ENCODE data around the gene NIPSNAP2.

Gene NIPSNAP2

GRCh38 chr7:55975988-55976633, 11.7 kb downstream of the NIPSNAP2 start:
- DNase-seq (ENCODE audit: low read depth): no peak
- no peak overlapping the region for H3K4me3 ChIP-seq (ENCODE audit: low read depth, low read length)
- no peak for TF ChIP-seq CTCF (IDR thresholded peaks at IDR 0.05; ENCODE audit: insufficient read depth, low read depth, low read length, missing control alignments)

- no peak for DNase-seq (ENCODE audit: low read depth)
- TF ChIP-seq CTCF (IDR thresholded peaks at IDR 0.05; ENCODE audit: insufficient read depth, low read depth, low read length, missing control alignments): no peak
- no peak overlapping the region for H3K4me3 ChIP-seq (ENCODE audit: low read depth, low read length)
Measured at GRCh38 chr7:55977831-55978230, 13.4 kb downstream of the NIPSNAP2 start.

- DNase-seq (ENCODE audit: low read depth): no peak
- TF ChIP-seq CTCF (IDR thresholded peaks at IDR 0.05; ENCODE audit: insufficient read depth, low read depth, low read length, missing control alignments): no peak
- H3K4me3 ChIP-seq (ENCODE audit: low read depth, low read length): no peak overlapping the region
Measured at GRCh38 chr7:55980266-55980665, 15.9 kb downstream of the NIPSNAP2 start.

GRCh38 chr7:55983537-55983936, 19.2 kb downstream of the NIPSNAP2 start:
- no peak for TF ChIP-seq CTCF (IDR thresholded peaks at IDR 0.05; ENCODE audit: insufficient read depth, low read depth, low read length, missing control alignments)
- no peak for DNase-seq (ENCODE audit: low read depth)
- no peak overlapping the region for H3K4me3 ChIP-seq (ENCODE audit: low read depth, low read length)

GRCh38 chr7:55992346-55992745, 28.0 kb downstream of the NIPSNAP2 start:
- no peak overlapping the region for H3K4me3 ChIP-seq (ENCODE audit: low read depth, low read length)
- TF ChIP-seq CTCF (IDR thresholded peaks at IDR 0.05; ENCODE audit: insufficient read depth, low read depth, low read length, missing control alignments): no peak
- DNase-seq (ENCODE audit: low read depth): no peak

GRCh38 chr7:55996856-55997500, 32.6 kb downstream of the NIPSNAP2 start:
- H3K4me3 ChIP-seq (ENCODE audit: low read depth, low read length): no peak overlapping the region
- no peak for DNase-seq (ENCODE audit: low read depth)
- no peak for TF ChIP-seq CTCF (IDR thresholded peaks at IDR 0.05; ENCODE audit: insufficient read depth, low read depth, low read length, missing control alignments)

- no peak for TF ChIP-seq CTCF (IDR thresholded peaks at IDR 0.05; ENCODE audit: insufficient read depth, low read depth, low read length, missing control alignments)
- H3K4me3 ChIP-seq (ENCODE audit: low read depth, low read length): no peak overlapping the region
- no peak for DNase-seq (ENCODE audit: low read depth)
Measured at GRCh38 chr7:56003749-56004148, 39.4 kb downstream of the NIPSNAP2 start.

Measured in GM12865 (cell line).